ENCODE data around the gene ABAT. TPM values are rescaled to one million over a fixed set of nuclear protein-coding genes. Genes with fewer than 3 reads are reported as not detected.

ABAT gene
- total RNA-seq, 1 donor from 2014 or later, result 23.3 TPM

DNA sequence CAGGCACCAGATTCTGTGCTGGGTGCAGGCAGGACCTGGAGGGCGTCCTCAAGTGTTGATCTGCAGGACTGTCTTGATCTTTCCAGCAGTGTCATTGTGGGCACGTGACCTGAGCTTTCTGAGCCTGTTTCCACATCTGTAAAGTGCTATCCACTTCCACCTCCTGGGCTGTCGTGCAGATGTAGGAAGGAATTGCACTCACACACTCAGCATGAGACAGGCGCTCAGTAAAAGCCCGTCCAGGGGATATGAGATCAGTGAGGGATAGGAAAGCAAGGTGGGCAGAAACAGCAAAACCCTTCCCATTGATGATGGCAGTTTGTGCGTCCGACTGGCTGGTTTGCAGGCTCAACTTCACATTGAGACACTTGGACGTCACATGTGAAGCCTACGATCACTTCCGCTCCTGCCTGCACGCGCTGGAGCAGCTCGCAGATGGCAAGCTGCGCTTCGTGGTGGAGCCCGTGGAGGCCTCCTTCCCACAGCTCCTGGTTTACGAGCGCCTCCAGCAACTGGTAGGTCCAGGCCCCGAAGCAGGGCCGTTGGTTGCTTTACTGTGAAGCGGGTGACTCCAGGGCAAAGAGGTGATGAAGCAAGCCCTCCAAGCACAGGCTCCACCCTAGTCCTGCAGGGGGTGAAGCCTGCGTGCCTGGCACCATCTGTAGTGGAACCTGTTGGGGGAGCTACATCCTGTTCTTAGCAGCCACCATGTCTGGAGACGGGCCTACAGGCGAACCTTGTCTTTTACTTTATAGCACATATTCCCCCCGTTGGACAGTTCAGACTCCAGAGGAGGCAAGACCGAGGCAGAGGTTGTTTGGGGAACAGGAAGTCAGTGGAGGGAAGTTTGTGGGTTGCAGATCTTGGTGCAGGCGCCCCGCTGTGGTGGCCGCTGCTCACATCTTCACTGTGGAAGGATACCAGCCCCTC lies 29.9 kb upstream of the ABAT start:
- FAIRE-seq (no peak), DNase-seq (ENCODE audit: low read depth) (no peak)
- Histone ChIP-seq H3K9ac (ENCODE audit: low read length) (no peak overlapping the region), H3K36me3 (ENCODE audit: insufficient read depth, low read length) (peaks cover 42% of the 10 kb centered on the region), H4K20me1 (ENCODE audit: insufficient read depth, low read length) (peaks cover 5% of the 10 kb centered on the region), H3K79me2 (ENCODE audit: insufficient read depth, low read length) (no peaks in the 10 kb centered on the region), H3K4me3 (ENCODE audit: insufficient read depth, low read depth, low read length) (no peak overlapping the region), H3K9me3 (ENCODE audit: insufficient read depth, low read depth, low read length) (no peaks in the 10 kb centered on the region), H2AFZ (ENCODE audit: low read depth, low read length) (no peak overlapping the region), H3K27me3 (ENCODE audit: insufficient read depth, low read length) (no peaks in the 10 kb centered on the region), H3K4me2 (ENCODE audit: low read length) (no peak overlapping the region), H3K27ac (ENCODE audit: low read depth, low read length) (no peak overlapping the region), H3K4me1 (ENCODE audit: insufficient read depth, low read length) (no peaks in the 10 kb centered on the region)
- Mint-ChIP-seq H3K27me3 (ENCODE audit: low read depth, unreplicated experiment) (no peaks in the 10 kb centered on the region), H3K4me3 (ENCODE audit: unreplicated experiment) (no peak overlapping the region), H3K4me1 (ENCODE audit: low read depth, unreplicated experiment) (no peaks in the 10 kb centered on the region), H3K9me3 (ENCODE audit: unreplicated experiment) (no peaks in the 10 kb centered on the region), H3K36me3 (ENCODE audit: low read depth, unreplicated experiment) (peaks cover 30% of the 10 kb centered on the region), H3K27ac (ENCODE audit: unreplicated experiment) (no peak overlapping the region)
- TF ChIP-seq, protein P1, sequence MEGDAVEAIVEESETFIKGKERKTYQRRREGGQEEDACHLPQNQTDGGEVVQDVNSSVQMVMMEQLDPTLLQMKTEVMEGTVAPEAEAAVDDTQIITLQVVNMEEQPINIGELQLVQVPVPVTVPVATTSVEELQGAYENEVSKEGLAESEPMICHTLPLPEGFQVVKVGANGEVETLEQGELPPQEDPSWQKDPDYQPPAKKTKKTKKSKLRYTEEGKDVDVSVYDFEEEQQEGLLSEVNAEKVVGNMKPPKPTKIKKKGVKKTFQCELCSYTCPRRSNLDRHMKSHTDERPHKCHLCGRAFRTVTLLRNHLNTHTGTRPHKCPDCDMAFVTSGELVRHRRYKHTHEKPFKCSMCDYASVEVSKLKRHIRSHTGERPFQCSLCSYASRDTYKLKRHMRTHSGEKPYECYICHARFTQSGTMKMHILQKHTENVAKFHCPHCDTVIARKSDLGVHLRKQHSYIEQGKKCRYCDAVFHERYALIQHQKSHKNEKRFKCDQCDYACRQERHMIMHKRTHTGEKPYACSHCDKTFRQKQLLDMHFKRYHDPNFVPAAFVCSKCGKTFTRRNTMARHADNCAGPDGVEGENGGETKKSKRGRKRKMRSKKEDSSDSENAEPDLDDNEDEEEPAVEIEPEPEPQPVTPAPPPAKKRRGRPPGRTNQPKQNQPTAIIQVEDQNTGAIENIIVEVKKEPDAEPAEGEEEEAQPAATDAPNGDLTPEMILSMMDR (IDR thresholded peaks at IDR 0.05; ENCODE audit: insufficient read depth, low read depth, low read length), result no peak
- TF ChIP-seq EZH2 (IDR thresholded peaks at IDR 0.05; ENCODE audit: insufficient read depth, low read length), result no peak

DNA sequence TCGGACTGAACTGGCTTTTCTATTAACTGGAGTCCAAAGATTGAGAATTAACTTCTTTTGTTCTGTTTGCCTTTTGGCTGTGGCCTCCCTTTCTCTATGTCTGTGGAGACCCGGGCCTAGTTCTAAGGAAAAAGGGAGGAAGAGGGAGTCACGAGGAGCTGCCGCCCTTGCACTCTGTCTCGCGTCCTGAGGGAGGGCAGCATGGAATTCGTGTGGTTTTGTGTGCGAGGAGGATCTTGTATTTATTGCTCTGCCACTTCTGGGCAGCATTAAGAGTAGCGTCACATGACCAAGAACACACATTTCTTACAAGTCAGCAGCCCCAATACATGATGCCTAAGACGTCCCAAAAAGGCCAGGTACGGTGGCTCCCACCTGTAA lies 29.3 kb upstream of the ABAT start:
- FAIRE-seq, result no peak
- no peak overlapping the region for H3K4me2 ChIP-seq (ENCODE audit: low read length)
- Mint-ChIP-seq H3K27me3 (ENCODE audit: low read depth, unreplicated experiment) (no peaks in the 10 kb centered on the region), H3K4me3 (ENCODE audit: unreplicated experiment) (no peak overlapping the region), H3K9me3 (ENCODE audit: unreplicated experiment) (no peaks in the 10 kb centered on the region), H3K27ac (ENCODE audit: unreplicated experiment) (no peak overlapping the region), H3K36me3 (ENCODE audit: low read depth, unreplicated experiment) (peaks cover 26% of the 10 kb centered on the region), H3K4me1 (ENCODE audit: low read depth, unreplicated experiment) (no peaks in the 10 kb centered on the region)
- peaks cover 2% of the 10 kb centered on the region for H4K20me1 ChIP-seq (ENCODE audit: insufficient read depth, low read length)
- TF ChIP-seq EZH2 (IDR thresholded peaks at IDR 0.05; ENCODE audit: insufficient read depth, low read length), result no peak
- TF ChIP-seq, protein P1 (IDR thresholded peaks at IDR 0.05; ENCODE audit: insufficient read depth, low read depth, low read length), result no peak
- peaks cover 39% of the 10 kb centered on the region for H3K36me3 ChIP-seq (ENCODE audit: insufficient read depth, low read length)
- H2AFZ ChIP-seq (ENCODE audit: low read depth, low read length), result no peak overlapping the region
- no peaks in the 10 kb centered on the region for H3K9me3 ChIP-seq (ENCODE audit: insufficient read depth, low read depth, low read length)
- H3K4me3 ChIP-seq (ENCODE audit: insufficient read depth, low read depth, low read length), result no peak overlapping the region
- H3K27ac ChIP-seq (ENCODE audit: low read depth, low read length), result no peak overlapping the region
- DNase-seq (ENCODE audit: low read depth), result no peak
- no peak overlapping the region for H3K9ac ChIP-seq (ENCODE audit: low read length)
- no peaks in the 10 kb centered on the region for H3K4me1 ChIP-seq (ENCODE audit: insufficient read depth, low read length)
- no peaks in the 10 kb centered on the region for H3K27me3 ChIP-seq (ENCODE audit: insufficient read depth, low read length)
- no peaks in the 10 kb centered on the region for H3K79me2 ChIP-seq (ENCODE audit: insufficient read depth, low read length)

- no peaks in the 10 kb centered on the region for H3K27me3 Mint-ChIP-seq (ENCODE audit: low read depth, unreplicated experiment)
- peaks cover 38% of the 10 kb centered on the region for H3K36me3 ChIP-seq (ENCODE audit: insufficient read depth, low read length)
- no peak overlapping the region for H3K4me2 ChIP-seq (ENCODE audit: low read length)
- no peaks in the 10 kb centered on the region for H3K4me1 Mint-ChIP-seq (ENCODE audit: low read depth, unreplicated experiment)
- H3K4me3 Mint-ChIP-seq (ENCODE audit: unreplicated experiment), result no peak overlapping the region
- no peak overlapping the region for H3K27ac ChIP-seq (ENCODE audit: low read depth, low read length)
- H3K79me2 ChIP-seq (ENCODE audit: insufficient read depth, low read length), result no peaks in the 10 kb centered on the region
- H3K9me3 Mint-ChIP-seq (ENCODE audit: unreplicated experiment), result no peaks in the 10 kb centered on the region
- H4K20me1 ChIP-seq (ENCODE audit: insufficient read depth, low read length), result no peaks in the 10 kb centered on the region
- no peak overlapping the region for H3K4me3 ChIP-seq (ENCODE audit: insufficient read depth, low read depth, low read length)
- TF ChIP-seq EZH2 (IDR thresholded peaks at IDR 0.05; ENCODE audit: insufficient read depth, low read length), result no peak
- TF ChIP-seq, protein P1 (IDR thresholded peaks at IDR 0.05; ENCODE audit: insufficient read depth, low read depth, low read length), result no peak
- peaks cover 26% of the 10 kb centered on the region for H3K36me3 Mint-ChIP-seq (ENCODE audit: low read depth, unreplicated experiment)
- DNase-seq (ENCODE audit: low read depth) (no peak), FAIRE-seq (no peak)
- no peak overlapping the region for H3K27ac Mint-ChIP-seq (ENCODE audit: unreplicated experiment)
- no peak overlapping the region for H3K9ac ChIP-seq (ENCODE audit: low read length)
- no peaks in the 10 kb centered on the region for H3K9me3 ChIP-seq (ENCODE audit: insufficient read depth, low read depth, low read length)
- no peak overlapping the region for H2AFZ ChIP-seq (ENCODE audit: low read depth, low read length)
- no peaks in the 10 kb centered on the region for H3K4me1 ChIP-seq (ENCODE audit: insufficient read depth, low read length)
- H3K27me3 ChIP-seq (ENCODE audit: insufficient read depth, low read length), result no peaks in the 10 kb centered on the region
Measured at GRCh38 chr16:8645831-8646230, 28.6 kb upstream of the ABAT start.
